CD4-positive, alpha-beta T cell treated with Interleukin-4 for 4 hours (primary cell): ENCODE measurements around the gene C7orf57.
"Not testable (repeated sequence)": the region's sequence is repeated elsewhere in the genome, so short reads cannot be mapped to it uniquely, and the experiment has no call there.

ENCODE experiments used
- DNase-seq: peaks from one replicate; pipeline ENCODE4 v3.0.0-alpha.2; 2020

C7orf57 gene

DNA sequence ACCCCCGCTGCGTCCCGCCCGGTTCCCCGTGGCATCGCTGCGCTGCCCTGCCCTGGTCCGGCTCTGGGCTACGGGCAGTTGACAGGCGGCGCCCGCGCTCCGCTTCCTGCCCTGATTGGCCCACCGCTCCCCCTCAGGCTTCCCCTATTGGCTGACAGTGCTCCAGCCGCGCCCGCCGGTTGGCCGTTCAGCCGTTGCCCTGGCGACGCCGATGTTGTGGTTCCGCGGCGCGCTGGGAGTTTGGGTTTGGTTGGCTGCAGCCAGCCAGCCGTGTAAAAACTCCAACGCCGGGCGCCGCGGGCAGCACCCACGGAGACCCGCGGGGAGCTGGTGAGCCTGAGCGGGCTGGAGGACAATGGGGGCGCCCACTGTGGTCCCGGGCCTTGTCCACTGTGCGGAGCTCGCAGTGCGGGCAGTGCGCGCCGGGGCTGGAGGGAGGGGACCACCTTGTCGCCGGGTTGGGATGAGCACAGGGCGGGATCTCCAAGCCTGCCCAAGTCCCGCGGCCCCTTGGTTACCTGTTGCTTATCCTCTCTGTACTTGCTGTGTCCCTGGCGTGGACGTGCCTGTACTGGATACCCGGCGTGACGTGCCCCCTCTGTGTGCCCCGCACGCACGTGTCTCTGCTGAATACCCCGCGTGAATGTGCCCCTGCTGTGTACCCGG is at the start of gene C7orf57:
Gene C7orf57, plus strand, starts transcription at position 243 of the 666 bp plus-strand sequence. CDS start 766 bp downstream, outside the sequence.
- DNase-seq: peak; percentile 88

DNA sequence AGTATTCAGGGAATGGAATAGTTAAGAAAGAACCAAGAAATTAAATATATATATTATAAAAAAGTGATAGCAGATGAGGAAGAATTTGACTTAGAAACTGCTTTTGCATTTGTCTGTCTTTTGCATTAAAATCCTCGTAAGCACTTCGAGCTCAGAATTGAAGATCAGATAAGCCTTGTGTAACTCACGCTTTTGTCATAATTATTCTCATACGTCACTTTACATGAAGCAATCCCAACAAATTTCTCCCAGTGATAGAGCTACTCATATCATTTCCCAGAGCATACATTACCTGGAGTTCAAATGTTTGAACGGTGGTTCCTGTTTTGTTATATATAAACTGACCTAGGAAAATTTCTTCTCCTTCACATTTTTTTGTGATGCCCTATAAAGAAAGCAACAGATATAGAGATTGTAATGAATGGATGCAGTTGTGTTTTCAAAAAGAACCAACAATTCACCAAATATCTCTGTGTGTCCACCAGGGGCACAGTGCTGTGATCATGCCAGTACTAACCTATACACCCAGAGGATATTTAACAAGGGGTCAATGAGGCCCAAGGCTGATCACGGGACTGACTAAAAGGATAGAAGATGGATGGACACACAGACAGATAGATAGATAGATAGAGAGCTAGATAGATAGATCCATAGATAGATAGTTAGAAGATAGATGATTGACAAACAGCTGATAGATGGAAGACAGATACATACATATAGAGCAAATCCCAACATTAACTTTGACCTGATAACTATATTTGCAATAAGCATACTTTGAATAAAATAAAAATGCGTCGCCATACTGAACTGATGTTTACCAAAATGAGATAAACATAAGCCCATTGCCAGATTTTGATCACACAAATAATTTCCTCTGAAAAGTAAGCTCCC is 46.6 kb upstream of the C7orf57 start:
- no peak for DNase-seq

DNA sequence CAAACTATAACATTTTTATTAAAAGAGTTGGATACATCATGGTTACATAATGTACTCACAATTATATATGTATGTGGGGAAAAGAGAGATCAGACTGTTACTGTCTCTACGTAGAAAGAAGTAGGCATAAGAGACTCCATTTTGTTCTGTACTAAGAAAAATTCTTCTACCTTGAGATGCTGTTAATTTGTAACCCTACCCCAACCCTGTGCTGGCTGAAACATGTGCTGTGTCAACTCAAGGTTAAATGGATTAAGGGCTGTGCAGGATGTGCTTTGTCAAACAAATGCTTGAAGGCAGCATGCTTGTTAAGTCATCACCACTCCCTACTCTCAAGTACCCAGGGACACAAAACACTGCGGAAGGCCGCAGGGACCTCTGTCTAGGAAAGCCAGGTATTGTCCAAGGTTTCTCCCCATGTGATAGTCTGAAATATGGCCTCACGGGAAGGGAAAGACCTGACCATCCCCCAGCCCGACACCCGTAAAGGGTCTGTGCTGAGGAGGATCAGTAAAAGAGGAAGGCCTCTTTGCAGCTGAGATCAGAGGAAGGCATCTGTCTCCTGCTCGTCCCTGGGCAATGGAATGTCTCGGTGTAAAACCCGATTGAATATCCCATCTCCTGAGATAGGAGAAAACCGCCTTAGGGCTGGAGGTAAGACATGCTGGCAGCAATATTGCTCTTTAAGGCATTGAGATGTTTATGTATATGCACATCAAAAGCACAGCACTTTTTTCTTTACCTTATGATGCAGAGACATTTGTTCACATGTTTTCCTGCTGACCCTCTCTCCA is 45.5 kb upstream of the C7orf57 start:
- not testable (repeated sequence) for DNase-seq

DNA sequence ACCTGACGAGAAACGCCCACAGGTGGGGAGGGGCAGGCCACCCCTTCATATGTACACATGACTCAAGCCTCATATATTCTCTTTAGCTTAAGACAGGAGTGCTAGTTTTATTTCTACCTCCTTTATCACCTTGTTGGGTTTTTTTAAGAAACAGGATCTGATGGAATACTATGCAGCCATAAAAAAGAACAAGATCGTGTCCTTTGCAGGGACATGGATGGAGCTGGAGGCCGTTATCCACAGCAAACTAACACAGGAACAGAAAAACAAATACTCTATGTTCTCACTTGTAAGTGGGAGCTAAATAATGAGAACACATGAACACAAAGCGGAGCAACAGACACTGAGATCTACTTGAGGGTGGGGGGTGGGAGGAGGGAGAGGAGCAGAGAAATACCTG is 44.8 kb upstream of the C7orf57 start:
- DNase-seq: no peak

DNA sequence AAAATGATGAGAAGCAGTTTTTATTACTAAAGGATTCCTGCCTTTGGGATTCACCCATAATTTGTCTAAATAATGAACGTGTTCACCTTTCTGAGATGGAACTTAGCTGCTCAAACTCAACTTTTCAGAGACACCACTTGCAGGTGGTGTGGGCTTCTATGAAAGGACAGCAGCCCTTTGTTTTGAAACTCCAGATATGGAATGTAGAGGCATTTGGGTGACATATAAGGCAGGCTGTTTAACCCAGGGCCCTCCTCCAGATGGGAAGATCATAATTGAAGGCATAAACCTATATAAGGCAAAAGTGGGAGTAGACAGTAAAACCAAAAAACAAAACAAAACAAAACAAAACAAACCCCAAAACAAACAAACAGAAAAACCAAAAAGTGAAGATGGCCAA is 44.1 kb upstream of the C7orf57 start:
- DNase-seq: no peak

DNA sequence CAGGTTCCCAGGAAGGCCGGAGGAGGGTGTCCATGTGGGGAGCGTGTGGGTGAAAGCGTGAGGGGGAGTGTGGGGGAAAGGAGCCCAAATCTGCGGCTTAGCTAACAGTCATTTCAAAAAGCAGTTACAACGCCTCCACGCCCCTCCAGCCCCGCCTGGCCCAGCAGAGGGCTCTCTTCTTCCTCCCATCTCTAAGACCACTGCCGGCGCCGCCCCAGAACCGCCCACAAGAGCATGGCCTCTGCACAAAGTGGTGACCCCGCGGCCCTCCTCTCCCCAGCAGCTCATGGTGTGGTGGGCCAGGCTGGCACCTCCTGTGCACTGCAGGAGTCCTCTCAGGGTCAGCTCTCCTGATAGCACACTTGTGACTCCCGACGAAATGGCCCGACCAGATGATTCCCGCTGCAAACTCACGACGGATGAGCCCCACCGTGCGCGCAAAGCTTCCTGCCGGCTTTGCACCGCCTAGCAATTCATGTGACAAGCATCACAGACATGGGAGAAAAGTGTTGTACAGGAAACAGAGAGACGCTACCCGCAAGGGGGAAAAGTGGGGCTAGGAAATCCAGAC is 43.5 kb upstream of the C7orf57 start:
- peak; percentile 87 for DNase-seq

DNA sequence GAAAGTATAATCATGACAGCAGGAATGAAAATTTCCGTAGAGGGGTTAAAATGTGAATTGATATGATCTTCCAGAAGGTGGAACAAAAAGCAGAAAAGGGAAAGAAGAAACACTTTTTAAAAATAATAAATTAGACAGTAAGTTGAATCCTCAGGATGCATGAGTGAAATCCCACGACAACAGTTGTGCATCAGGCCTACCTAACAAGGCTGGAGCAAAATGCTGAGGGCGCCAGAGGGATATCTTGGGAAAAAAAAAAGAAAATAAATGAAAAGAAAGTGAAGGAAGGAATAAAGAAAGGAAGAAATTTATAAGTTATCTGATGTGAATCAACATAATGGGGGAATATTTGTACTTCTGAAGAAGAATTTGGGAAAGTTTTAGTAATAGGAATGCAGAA is 42.9 kb upstream of the C7orf57 start:
- DNase-seq: no peak

DNA sequence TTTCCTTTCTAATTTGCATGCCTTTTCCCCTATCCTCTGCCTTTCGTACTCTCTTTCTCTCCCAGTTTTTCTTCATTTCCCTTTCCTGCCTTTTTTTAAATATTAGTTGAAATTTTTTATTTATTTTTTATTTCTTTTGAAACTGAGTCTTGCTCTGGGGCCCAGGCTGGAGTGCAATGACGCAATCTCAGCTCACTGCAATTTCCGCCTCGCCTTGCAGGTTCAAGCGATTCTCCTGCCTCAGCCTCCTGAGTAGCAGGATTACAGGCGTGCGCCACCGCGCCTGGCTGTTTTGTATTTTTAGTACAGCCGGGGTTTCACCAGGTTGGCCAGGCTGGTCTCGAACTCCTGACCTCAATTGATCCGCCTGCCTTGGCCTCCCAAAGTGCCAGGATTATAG is 35.9 kb upstream of the C7orf57 start:
- no peak for DNase-seq

DNA sequence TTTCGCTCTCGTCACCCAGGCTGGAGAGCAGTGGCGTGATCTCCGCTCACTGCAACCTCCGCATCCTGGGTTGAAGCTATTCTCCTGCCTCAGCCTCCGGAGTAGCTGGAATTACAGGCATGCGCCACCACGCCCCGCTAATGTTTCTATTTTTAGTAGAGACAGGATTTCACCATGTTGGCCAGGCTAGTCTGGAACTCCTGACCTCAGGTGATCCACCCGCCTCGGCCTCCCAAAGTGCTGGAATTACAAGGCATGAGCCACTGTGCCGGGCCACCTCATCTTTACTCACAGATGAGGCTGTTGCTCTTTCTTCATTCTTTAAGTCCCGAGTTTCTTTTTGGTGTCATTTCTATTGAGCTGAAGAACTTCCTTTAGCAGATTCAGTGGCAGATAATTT is 35.2 kb upstream of the C7orf57 start:
- not testable (repeated sequence) for DNase-seq

DNA sequence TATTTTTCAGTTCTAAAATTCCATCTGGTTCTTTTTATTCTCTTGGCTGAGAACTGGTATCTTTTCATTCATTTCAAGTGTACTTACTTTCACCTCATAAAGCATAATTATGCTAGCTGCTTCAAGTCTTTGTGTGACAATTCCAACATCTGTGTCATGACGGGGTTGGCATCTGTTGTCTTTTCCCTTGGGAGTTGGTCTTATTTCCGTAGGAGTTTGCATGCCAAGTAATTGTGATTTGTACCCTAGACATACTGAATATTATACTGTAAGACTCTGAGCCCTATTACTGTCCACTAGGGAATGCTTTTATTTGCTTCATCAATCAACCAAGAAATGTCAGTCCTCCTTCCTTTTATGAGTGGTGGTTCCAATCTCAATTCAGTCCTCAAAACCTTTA is 31.3 kb upstream of the C7orf57 start:
- no peak for DNase-seq

DNA sequence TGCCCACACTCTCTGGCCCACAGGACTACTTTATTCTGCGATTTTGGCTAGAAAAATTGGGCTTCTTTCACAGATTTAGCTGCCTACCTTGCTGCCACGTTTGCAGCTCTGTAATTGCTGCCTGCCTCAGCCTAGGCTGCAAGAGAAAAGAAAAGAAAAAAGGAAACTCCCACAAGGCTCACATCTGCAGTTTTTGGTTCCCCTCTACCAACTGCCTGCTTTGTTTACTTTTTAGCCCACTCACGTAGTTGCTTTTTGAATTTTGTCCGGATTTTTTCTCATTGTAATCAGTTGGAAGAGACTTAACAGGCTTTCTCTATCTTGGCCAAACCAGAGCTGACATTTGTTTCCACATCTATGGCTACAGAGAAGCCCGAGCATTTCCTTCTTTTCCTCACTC is 30.7 kb upstream of the C7orf57 start:
- DNase-seq: no peak

DNA sequence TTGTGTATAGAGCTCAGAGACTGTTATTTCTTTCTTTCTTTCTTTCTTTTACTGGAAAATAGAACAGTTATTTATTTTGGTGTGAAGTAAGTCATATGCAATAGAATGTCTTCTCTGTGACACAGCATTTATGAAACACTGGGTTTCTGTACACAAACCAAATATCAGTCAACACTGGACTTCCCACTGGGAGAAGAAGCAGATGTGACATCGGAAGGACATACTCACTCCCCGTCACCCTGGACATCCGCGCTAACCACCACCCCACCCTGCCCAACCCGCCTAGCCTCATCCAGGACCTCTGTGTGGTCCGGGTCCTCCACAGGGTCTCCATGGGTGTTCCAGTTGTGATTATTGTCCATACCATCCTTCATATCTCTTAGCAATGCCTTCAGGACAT is 28.5 kb upstream of the C7orf57 start:
- no peak for DNase-seq

DNA sequence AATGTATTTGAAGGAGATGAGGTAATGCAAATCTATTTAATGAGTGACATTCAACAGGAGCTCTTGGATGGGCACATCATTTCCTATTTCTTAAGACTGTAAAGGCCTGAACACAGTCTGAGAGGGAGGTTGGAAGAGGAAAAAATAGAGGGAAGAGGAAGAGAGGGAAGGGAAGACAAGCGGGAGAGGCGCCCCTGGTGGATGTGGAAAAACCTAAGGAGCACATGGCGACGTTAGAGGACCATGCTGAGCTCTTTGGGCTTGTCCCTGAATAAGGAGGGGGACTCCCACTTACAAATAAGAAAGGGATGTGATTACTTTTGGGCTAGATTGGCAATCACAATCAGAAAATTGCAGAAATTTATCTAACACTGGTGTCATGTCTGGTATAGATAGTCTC is 26.1 kb upstream of the C7orf57 start:
- no peak for DNase-seq

DNA sequence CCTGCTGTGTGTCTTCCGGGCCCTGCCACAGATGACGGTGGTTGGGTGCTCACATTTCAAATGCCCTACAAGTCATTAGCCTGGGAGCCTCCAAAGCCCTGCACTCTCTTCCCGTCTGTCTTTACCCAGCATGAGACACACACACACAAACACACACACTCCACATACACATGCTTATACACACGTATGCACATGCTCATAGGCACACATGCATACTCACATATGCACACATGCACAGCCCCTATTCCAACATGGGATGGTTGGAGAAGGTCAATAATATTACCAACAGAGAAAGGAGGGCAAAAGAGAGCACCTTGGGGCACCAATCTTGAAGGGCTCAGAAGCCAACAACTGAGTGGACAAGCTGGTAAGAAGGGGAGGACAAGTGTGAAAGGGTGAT is 25.4 kb upstream of the C7orf57 start:
- no peak for DNase-seq

DNA sequence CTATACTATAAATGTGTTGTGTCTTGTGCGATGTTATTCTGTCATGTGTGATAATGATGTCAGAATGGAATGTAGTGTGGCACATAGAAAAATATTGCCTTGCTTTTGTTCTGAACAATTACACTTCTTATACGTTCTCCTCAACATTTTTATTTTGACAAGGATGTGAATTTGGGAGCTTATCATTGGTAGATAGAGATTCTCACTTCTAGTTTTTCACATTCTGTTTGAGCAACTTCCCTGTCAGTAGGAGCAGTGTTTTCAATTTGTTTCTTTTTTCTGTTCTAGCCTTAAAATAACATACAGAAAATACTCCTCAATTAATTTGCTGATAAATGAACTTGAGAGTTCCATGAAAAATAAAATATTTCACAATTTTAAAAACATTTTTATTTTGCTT is 24.0 kb upstream of the C7orf57 start:
- DNase-seq: no peak

DNA sequence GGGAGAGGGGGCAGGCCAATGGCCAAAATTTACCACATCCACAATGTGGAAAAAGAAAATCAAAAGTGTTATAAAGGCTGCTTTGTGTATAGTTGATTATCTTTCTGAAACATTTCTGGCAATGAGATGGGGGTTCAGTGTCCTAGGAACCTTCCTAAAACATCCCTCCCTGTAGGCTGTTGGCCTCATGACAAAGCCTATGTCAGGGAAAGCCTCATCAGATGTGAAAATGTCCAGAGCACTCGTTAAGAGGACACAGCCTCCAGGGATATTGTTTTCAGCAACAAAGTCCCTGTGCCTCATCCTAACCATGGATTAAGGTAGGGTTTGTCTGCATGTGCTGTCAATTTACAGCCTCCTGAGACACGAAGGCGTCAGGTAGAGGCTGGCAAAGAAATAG is 23.4 kb upstream of the C7orf57 start:
- DNase-seq: no peak

DNA sequence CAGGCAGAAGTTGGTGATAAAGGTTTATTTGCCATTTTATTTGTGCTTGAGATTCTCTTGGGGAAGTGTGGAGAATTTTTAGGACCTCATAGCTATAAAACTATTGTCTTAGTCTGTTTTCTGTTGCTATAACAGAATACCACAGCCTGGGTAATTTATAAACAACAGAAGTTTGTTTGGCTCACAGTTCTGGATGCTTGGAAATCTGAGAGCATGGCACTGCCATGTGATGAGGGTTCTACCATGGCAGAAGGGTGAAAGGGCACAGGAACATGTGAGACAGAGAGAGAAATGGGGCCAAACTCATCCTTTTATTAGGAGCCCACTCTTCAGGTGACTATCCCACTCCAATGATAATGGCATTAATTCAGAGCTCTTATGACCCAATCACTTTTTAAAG is 18.7 kb upstream of the C7orf57 start:
- no peak for DNase-seq

DNA sequence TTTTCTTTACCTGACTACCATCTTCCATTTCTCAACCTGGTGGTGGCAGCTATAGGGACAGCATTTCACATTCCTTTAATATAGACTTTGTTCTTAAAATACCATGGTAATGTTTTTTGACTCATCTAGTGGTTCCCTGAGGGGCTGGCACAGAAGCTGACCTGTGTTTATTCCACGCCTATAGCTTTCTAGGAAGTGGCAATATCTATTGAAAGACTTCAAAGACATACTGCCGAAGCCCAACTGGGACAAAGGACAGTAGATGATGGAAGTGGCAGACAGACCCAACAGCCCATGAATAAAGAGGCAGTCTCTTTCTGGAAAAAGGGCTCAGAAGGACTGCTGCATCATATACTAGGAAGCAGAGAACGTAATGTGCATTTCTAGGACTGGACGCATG is 17.7 kb upstream of the C7orf57 start:
- no peak for DNase-seq

DNA sequence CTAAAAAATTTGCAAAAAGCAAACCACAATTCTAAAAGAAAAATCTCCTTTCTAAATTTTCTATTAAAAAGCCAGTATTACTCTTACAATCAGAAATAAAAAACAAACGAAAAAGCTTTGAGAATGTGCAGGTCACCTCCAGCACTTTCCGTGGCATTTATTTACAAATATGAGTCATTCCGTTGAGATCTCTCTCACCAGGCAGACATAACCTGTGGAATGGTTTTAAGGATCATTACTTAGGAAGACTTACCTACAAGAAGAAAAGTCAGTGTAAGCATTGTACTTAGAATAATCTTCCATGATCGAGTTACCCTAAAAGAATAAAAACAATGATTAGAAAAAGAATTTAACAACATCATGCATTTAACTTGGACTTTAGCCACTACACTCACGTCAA is 9.7 kb upstream of the C7orf57 start:
- DNase-seq: no peak

DNA sequence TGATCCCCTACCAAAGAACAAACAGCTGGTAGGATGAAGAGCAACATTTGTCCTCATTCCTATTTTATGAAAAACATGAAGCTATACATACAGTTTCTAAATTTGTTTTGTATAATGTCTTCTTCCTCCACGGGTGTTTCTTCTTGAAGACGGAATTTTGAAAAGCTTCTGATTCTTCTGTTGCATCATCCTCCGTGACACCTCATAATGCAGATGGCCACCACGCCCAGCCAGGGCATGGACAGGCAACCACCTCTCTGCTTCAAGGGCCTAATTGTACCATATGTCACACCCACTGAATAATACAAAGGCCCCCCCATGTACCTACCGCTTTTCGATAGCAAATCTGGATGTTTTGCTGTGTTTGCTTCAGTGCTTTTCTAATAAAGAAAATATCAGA is 6.4 kb upstream of the C7orf57 start, which contains the start of gene SUN3:
Gene SUN3, minus strand, starts transcription at position 170 of the 400 bp plus-strand sequence. Its CDS starts 169 bp downstream, at position 1.
- no peak for DNase-seq

DNA sequence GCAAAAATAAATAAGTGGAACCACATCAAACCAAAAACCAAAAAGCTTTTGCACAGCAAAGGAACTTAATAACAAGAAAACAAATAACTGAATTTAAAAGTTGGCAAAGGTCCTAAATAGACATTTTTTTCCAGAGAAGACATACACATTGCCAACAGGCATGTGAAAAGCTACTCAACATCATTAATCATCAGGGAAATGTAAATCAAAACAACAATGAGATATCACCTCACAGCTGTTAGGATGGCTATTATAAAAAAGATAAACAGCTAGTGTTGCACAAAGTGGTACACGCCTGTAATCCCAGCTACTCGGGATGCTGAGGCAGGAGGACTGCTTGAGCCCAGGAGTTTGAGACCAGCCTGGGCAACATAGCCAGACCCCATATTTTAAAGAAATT is 4.2 kb upstream of the C7orf57 start:
- no peak for DNase-seq

DNA sequence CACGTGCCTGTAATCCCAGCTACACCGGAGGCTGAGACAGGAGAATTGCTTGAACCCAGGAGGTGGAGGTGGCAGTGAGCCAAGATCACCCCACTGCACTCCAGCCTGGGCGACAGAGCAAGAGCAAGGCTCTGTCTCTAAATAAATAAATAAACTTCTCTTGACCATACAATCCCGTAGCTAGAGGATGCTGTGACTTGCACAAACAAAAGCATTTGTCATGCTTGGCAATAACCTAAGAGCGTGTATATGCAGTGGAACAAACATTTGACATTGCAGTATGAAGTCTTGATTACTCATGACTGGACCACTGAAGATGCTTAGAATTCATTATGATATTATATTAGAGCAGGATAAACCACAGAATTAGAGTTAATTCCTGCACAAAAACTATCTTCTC is 1.4 kb upstream of the C7orf57 start:
- no peak for DNase-seq

DNA sequence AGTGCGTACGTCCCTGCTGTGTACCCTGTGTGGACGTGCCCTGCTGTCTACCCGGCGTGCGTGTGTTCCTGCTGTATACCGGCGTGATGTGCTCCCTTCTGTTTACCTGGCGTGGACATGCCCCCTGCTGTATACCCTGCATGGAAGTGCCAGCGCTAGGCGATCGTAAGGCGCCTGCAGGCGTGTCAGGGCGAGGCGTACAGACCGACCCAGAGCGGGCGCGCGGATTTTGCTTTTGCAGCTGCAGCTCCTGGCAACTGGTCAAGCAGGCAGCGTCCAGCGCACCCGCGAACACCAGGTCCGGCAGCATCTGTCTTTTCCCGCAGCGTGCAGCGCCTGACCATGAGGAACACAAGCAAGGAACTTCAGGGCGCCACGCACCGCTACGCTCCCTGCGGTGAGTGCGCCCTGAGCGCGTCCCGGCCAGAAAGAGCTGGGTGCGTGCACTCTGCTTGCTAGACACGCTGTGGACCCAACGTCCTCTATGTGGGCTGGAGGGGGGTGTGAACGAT is 680 bp downstream of the C7orf57 start:
- DNase-seq: no peak
